ENCODE data around the gene NRXN3.

Gene NRXN3

GRCh38 chr14:79150226-79150625, 980.1 kb downstream of the NRXN3 start:
- no peak for DNase-seq (ENCODE audit: low read depth)

GRCh38 chr14:79157369-79157768, 987.2 kb downstream of the NRXN3 start:
- no peak for DNase-seq (ENCODE audit: low read depth)

DNA sequence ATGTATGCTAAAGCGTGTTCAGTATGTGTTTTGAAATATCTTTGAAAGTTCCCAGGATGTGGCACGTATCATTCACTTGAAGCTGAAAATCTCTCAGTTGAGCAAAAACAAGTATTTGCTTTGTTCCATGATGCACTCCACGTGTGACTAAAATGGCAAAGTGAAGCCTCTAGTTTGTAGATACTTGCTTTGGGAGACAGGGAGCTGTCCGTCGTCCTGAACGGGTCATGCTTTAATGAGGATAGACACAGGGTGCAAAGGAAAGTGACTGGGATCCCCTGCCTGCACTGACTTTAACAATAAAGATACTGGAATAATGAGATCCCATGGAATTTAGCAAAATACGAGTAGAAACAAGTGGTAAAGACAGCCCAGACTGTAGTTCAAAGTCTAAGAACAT, 991.4 kb downstream of the NRXN3 start:
- DNase-seq (ENCODE audit: low read depth): no peak

GRCh38 chr14:79162833-79163232, 992.7 kb downstream of the NRXN3 start:
- no peak for DNase-seq (ENCODE audit: low read depth)

GRCh38 chr14:79165471-79166090, 995.4 kb downstream of the NRXN3 start:
- no peak for DNase-seq (ENCODE audit: low read depth)

- no peak for DNase-seq (ENCODE audit: low read depth)
Measured at GRCh38 chr14:79166171-79166570, 996.0 kb downstream of the NRXN3 start.

- no peak for DNase-seq (ENCODE audit: low read depth)
Measured at GRCh38 chr14:79167957-79168356, 997.8 kb downstream of the NRXN3 start.

DNA sequence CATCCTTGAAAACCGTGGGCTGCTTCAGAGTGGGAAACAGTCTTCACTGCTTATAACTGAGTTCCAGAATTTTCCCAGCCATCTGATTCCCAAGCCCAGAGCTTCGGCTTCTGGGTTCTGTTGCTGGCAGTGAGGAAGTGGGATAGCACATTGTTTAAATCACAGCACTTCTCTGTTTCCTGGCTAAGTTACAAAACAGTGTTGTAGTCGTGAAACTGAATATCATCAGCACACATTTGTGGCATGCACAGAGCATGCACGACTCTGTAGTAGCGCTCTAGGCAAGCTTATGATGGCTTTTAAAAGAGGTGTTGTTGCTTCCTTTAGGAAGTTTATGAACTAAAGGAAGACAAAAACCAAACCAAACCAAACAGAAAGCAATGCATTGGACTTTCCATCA, 1005.5 kb downstream of the NRXN3 start:
- DNase-seq (ENCODE audit: low read depth): no peak

DNA sequence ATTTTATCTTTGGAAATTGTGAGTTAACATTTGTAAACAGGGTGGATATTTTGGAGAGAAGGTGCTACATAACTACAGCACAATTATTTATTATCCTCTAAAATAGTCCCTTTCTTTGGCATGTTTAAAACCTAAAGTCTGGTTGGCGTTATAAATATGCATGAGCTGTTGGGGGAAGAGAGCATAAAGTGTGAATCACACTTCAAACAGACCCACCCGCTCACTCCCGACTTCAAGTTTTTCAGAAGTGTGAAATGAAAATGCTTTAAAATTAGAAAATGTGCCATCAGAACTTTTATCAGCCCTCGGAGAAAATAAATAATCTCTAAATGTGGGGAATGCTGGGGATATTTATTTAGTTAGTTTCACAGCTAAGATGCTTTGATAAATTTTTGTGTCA, 1006.9 kb downstream of the NRXN3 start:
- DNase-seq (ENCODE audit: low read depth): no peak

- no peak for DNase-seq (ENCODE audit: low read depth)
Measured at GRCh38 chr14:79178719-79179118, 1008.5 kb downstream of the NRXN3 start.

DNA sequence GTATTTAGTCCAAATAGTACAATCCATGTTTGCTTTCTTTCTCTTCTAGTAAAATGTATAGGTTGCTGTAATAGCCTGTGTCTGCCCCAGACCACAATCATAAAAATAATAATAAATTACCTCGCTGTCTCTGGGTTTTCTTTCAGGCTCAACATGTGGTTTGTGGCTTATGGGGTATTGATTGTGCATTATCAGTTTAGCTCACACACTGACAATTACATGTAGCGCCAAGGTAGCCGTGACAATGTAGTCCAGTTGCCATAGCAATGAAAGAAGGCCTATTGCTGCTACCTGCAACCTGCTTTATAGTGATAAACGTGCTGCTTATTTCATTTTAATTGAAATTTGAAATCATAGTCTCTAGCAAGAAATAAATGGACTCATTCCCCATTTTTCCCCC, 1009.8 kb downstream of the NRXN3 start:
- DNase-seq (ENCODE audit: low read depth): no peak

- DNase-seq (ENCODE audit: low read depth): no peak
Measured at GRCh38 chr14:79180656-79181055, 1010.5 kb downstream of the NRXN3 start.

- no peak for DNase-seq (ENCODE audit: low read depth)
Measured at GRCh38 chr14:79186523-79186922, 1016.4 kb downstream of the NRXN3 start.

DNA sequence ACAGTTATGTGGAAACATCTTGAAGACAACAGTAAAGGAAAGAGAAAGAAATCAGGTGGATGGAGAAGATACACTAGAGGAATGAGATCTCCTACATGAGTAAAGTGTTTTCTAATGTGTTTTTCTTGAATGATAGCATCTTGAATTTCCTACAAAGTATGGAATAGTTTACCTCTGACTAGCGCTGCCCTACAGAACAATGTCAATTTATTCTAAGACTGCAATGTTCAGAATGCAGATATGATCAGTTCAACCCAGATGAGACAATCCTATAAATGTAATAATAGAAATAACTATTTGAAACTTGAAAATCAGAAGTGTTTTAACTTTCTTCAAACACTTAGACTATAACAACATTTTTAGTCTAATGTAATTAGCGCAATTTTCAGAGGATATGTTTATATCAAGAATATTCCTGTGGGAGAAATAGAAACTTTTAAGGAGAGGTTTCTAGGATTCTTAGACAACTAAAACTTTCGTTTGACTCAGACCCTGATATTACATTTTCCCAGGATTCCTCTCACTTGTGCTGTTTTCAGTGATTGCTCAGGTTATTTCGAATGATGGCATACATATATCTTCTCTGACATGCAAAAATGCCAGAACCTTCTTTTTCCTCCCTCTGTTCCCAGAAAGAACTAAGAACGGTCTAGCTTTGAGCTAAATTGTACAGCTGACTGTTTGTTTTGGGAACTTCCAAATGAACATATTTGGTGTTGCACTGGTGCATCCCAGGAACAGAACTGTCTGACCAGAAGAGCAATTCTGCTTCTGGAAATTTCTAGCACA, 1023.7 kb downstream of the NRXN3 start:
- no peak for DNase-seq (ENCODE audit: low read depth)

DNA sequence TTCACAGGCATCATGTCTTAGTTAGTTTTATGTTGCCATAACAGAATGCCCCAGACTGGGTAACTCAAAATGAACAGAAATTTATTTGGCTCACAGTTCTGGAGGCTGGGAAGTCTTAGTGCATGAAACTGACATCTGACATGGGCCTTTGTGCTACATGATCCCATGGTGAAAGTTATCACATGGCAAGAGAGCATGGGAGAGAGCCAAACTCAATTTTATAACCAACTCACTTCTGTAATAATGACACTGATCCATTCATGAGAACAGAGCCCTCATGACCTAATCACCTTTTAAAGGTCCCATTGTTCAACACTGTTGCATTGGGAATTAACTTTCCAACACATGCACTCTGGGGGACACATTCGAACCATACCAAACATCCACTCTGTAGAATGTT, 1026.0 kb downstream of the NRXN3 start:
- DNase-seq (ENCODE audit: low read depth): no peak

- DNase-seq (ENCODE audit: low read depth): no peak
Measured at GRCh38 chr14:79197516-79197915, 1027.3 kb downstream of the NRXN3 start.

- DNase-seq (ENCODE audit: low read depth): no peak
Measured at GRCh38 chr14:79199217-79199616, 1029.0 kb downstream of the NRXN3 start.

DNA sequence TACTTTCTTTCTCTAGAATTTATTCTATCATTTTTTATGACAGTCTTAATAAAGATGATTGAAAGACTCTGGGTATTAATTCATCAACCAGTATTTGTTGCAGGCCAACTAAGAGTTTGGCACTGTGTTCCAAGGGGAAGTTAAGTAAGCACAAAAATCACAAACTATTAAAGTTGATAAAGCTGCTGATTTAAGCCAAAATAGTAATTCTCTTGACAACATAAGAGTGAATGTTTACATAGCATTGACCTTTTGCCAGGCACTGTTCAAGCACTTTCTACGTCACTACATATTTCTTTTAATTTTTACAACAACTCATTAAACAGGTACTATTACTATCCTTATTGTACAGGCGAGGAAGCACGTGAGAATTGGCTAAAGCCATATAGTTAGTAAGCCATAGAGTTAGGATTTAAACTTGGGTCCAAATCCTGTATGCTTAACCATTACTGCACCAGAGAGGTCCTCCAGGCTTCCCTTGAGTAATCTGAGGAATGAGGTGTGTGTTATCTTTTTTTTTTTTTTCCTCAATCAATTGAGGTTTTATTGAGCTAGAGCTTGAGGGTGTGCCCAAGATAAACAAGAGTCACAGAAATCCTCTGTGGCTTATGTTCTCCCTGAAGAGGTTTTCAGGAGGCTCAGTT, 1031.5 kb downstream of the NRXN3 start:
- DNase-seq (ENCODE audit: low read depth): no peak

DNA sequence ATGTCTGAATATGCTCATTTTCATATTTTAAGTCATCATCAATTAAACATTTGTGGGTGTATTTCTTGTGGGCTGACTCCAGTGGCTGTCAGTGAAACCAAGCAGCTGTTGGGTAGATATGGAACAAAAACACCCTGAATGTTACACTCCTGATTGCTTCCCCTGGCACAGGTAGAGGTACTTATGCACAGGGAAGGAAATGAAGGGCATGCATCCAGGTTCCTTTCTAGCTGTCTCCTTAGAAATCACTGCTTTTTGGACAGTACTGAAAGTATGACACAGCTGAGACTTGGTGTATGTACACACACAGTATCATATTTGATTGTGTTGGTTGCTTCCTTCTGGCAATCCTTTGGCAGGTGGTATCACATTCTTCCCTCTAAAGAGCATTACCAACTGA, 1034.4 kb downstream of the NRXN3 start:
- DNase-seq (ENCODE audit: low read depth): no peak

DNA sequence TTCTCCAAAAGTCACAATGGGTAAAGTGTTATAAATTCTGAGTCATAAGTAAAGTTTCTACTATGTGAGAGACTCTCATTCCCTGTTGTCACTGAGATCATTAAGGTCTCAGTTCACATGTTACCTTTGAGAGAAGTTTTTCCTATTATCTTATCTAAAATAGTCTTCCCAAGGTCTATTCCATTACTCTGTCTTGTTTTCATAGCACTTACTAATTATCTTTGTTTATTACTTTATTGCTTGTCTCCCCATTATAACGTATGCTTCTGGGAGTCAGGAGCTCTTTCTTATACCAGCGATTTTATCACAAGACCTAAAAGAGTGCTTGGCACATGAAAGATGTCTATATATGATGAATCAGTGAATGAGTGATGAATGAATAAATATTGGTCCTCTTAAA, 1039.2 kb downstream of the NRXN3 start:
- DNase-seq (ENCODE audit: low read depth): no peak

DNA sequence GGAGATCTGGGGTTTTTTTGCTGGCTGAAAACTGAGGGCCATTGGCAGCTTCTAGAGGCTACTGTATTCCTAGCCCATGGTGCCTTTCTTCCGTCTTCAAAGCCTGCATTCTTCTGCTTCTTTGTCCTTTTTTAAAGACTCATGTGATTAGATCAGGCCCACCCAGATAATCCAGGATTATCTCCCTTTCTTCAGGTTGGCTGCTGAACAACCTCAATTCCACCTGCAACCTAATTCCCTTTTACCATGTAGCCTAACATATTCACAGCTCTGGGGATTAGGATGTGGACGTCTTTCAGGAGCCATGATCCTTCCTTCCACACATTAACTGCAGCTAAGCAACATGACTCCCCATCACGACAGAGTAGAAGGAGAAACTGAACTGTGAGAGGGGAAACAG, 1055.6 kb downstream of the NRXN3 start:
- DNase-seq (ENCODE audit: low read depth): no peak

GRCh38 chr14:79229383-79229909, 1059.3 kb downstream of the NRXN3 start:
- DNase-seq (ENCODE audit: low read depth): no peak

GRCh38 chr14:79242666-79243065, 1072.5 kb downstream of the NRXN3 start:
- DNase-seq (ENCODE audit: low read depth): no peak

All from GM04503 (cell line).